Tibial nerve (tissue), 4 donors: ENCODE measurements around the gene RUFY1. TPM values are rescaled to one million over a fixed set of nuclear protein-coding genes. Genes with fewer than 3 reads are reported as not detected.

Experiments used
- small RNA-seq: library from RNA; depleted of rRNA; stranded (forward); fragments of <200 nt; gene quantifications from one replicate; pipeline ENCODE3, GENCODE V24; 2016
- total RNA-seq, 4 donors: library from RNA; depleted of rRNA; stranded (reverse); fragments of >200 nt; gene quantifications; one replicate each; pipeline ENCODE4 v1.1.0, GENCODE V29; 2016

Gene RUFY1
- total RNA-seq, 4 donors from 2014 or later: 56.6 to 76.3 (median 71.3) TPM

Small RNA genes lying within 50 kb of the gene (small RNA-seq; reads per million reads assigned to genes)
- not detected for gene AC136628.3
- gene RF00017: not detected

Other genes with a start within 250 kb of the RUFY1 start
- 10 to 100 TPM; 23.2 to 58.8 (median 47.2) TPM for gene ADAMTS2, start 205.1 kb upstream of the RUFY1 start, total RNA-seq
- gene HNRNPH1, start 73.1 kb downstream of the RUFY1 start, total RNA-seq: 100 to 1,000 TPM; 473 to 711 (median 678) TPM
- gene CBY3, start 130.5 kb downstream of the RUFY1 start, total RNA-seq: 1 to 10 TPM in 1 of 4 donors, not detected in 3; 1.2 TPM
- 100 to 1,000 TPM; 258 to 315 (median 272) TPM for gene CANX, start 148.4 kb downstream of the RUFY1 start, total RNA-seq
- gene MAML1, start 182.3 kb downstream of the RUFY1 start, total RNA-seq: 10 to 100 TPM; 27.0 to 38.1 (median 31.9) TPM
- 10 to 100 TPM in 2 of 4 donors, 1 to 10 TPM in 2; 7.6 to 38.6 (median 18.4) TPM for gene LTC4S, start 243.4 kb downstream of the RUFY1 start, total RNA-seq